HepG2 (cell line): ENCODE data around the gene ITCH. TPM values are rescaled to one million over a fixed set of nuclear protein-coding genes. Genes with fewer than 3 reads are reported as not detected.
"Not testable (repeated sequence)": the region's sequence is repeated elsewhere in the genome, so short reads cannot be mapped to it uniquely, and the experiment has no call there.

ENCODE experiments used
- ARID5B ChIP-seq: IDR thresholded peaks from 2 replicates; pipeline ENCODE4 v1.4.0; 2020; ENCODE audit warnings: mild to moderate bottlenecking, missing genetic modification reagents
- ATF7 ChIP-seq, 2 experiments: fragments of 450-650 bp in 1 of 2; sonication (generic) in 1 of 2; formaldehyde crosslinking in 1 of 2; IDR thresholded peaks; 2 replicates each; pipeline versions ENCODE4 v1.4.0 to v1.6.1; 2016 to 2020; ENCODE audit warnings: antibody characterized with exemption in 1 of 2, mild to moderate bottlenecking in 1 of 2, missing genetic modification reagents in 1 of 2
- CBX1 ChIP-seq: IDR thresholded peaks from one replicate; pipeline ENCODE4 v1.6.1; 2016; ENCODE audit warnings: antibody characterized with exemption, low read depth
- FOSL2 ChIP-seq: sonication (generic); formaldehyde crosslinking; IDR thresholded peaks from 2 replicates; pipeline ENCODE4 v1.4.0; 2020; ENCODE audit warnings: missing genetic modification reagents
- GFI1 ChIP-seq: sonication (generic); formaldehyde crosslinking; IDR thresholded peaks from 2 replicates; pipeline ENCODE4 v1.5.0; 2020; ENCODE audit warnings: missing genetic modification reagents, mild to moderate bottlenecking, borderline replicate concordance
- KDM1A ChIP-seq: IDR thresholded peaks from 2 replicates; pipeline ENCODE4 v1.6.1; 2016; ENCODE audit warnings: missing compliant biosample characterization
- MEF2D ChIP-seq: sonication (generic); formaldehyde crosslinking; IDR thresholded peaks from 2 replicates; pipeline ENCODE4 v1.5.1; 2020; ENCODE audit warnings: mild to moderate bottlenecking, missing genetic modification reagents
- POGZ ChIP-seq: sonication (generic); formaldehyde crosslinking; IDR thresholded peaks from 2 replicates; pipeline ENCODE4 v1.4.0; 2020; ENCODE audit warnings: mild to moderate bottlenecking, missing genetic modification reagents
- RXRB ChIP-seq: IDR thresholded peaks from 2 replicates; pipeline ENCODE4 v1.6.1; 2016; ENCODE audit warnings: borderline replicate concordance, missing genetic modification reagents, missing compliant biosample characterization
- SAP130 ChIP-seq: IDR thresholded peaks from 2 replicates; pipeline ENCODE4 v1.6.1; 2016; ENCODE audit warnings: low read depth
- SKI ChIP-seq: fragments of 450-650 bp; IDR thresholded peaks from one replicate; pipeline ENCODE4 v1.6.1; 2018; ENCODE audit warnings: mild to moderate bottlenecking; ENCODE audit not compliant: partially characterized antibody
- TBX2 ChIP-seq: sonication (generic); formaldehyde crosslinking; IDR thresholded peaks from 2 replicates; pipeline ENCODE4 v1.5.0; 2020; ENCODE audit warnings: missing genetic modification reagents, mild to moderate bottlenecking, borderline replicate concordance
- ZBTB7B ChIP-seq: sonication (generic); formaldehyde crosslinking; IDR thresholded peaks from 2 replicates; pipeline ENCODE4 v1.4.0; 2020; ENCODE audit warnings: missing genetic modification reagents
- ZNF276 ChIP-seq: sonication (generic); formaldehyde crosslinking; IDR thresholded peaks from 2 replicates; pipeline ENCODE4 v1.4.0; 2020; ENCODE audit warnings: mild to moderate bottlenecking, low read depth, missing genetic modification reagents
- ZNF292 ChIP-seq: sonication (generic); formaldehyde crosslinking; IDR thresholded peaks from 2 replicates; pipeline ENCODE4 v1.8.1; 2022; ENCODE audit warnings: mild to moderate bottlenecking, low read depth, missing genetic modification reagents, borderline replicate concordance
- ZNF3 ChIP-seq: IDR thresholded peaks from 2 replicates; pipeline ENCODE4 v1.7.0; 2017; ENCODE audit warnings: inconsistent platforms
- ZNF441 ChIP-seq: sonication (generic); formaldehyde crosslinking; IDR thresholded peaks from 2 replicates; pipeline ENCODE4 v1.7.0; 2021; ENCODE audit warnings: missing genetic modification reagents, borderline replicate concordance
- ZNF556 ChIP-seq: sonication (generic); formaldehyde crosslinking; IDR thresholded peaks from 2 replicates; pipeline ENCODE4 v1.4.0; 2020; ENCODE audit warnings: mild to moderate bottlenecking, missing genetic modification reagents, borderline replicate concordance
- ZNF747 ChIP-seq: sonication (generic); formaldehyde crosslinking; IDR thresholded peaks from 2 replicates; pipeline ENCODE4 v1.8.1; 2023; ENCODE audit warnings: missing genetic modification reagents, mild to moderate bottlenecking, borderline replicate concordance
- ZNF777 ChIP-seq: sonication (generic); formaldehyde crosslinking; IDR thresholded peaks from 2 replicates; pipeline ENCODE4 v1.4.0; 2020; ENCODE audit warnings: missing genetic modification reagents
- polyA plus RNA-seq, 8 experiments: library from polyadenylated mRNA; depleted of rRNA in 3 of 8; stranded (reverse) in 7 of 8; unstranded in 1 of 8; fragments of >200 nt; fragmentation: Illumina TruSeq in 4 of 8; extraction: Trizol in 4 of 8; gene quantifications; 2 replicates each; pipeline versions ENCODE4 v1.2.1 to v1.2.3, GENCODE V29; 2011 to 2016; ENCODE audit warnings: low read depth in 4 of 8, missing spikeins in 1 of 8, mixed read lengths in 1 of 8; ENCODE audit not compliant: insufficient read depth in 1 of 8
- total RNA-seq, 5 experiments: library from RNA; depleted of rRNA; stranded (reverse); fragments of >200 nt; fragmentation: Illumina TruSeq; extraction: Trizol; gene quantifications; 2 replicates each; pipeline ENCODE4 v1.2.3, GENCODE V29; 2016; ENCODE audit warnings: low read depth in 1 of 5
- TF ChIP-seq, protein P1 (sequence below): IDR thresholded peaks from 2 replicates; pipeline ENCODE4 v1.6.1; 2016; ENCODE audit warnings: low read depth, borderline replicate concordance
- TF ChIP-seq, protein P2 (sequence below): sonication (generic); formaldehyde crosslinking; IDR thresholded peaks from 2 replicates; pipeline ENCODE4 v1.4.0; 2020; ENCODE audit warnings: missing genetic modification reagents

ITCH gene
- total and polyA plus RNA-seq, 2 of the 13 experiments (the other 11 are each of a cell fraction or from before 2014, with no cell fraction given) = 20.5 to 112 TPM

DNA sequence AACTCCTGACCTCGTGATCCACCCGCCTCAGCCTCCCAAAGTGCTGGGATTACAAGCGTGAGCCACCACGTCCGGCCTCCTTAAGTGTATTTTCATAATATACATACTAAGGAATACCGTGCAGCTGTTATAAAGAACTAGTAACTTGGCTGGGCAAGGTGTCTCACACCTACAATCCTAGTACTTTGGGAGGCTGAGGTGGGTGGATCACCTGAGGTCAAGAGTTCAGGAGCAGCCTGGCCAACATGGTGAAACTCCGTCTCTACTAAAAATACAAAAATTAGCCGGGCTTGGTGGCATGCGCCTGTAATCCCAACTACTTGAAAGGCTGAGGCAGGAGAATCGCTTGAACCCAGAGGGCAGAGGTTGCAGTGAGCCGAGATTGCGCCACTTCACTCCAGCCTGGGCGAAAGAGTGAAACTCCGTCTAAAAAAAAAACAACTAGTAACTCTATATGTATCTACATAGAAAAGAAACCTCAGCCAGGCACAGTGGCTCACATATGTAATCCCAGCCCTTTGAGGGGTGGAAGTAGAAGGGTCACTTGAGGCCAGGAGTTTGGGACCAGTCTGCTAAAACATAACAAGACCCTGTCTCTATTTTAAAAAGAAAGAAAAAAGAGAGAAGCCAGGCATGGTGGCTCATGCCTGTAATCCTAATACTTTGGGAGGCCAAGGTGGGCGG, 32.1 kb upstream of the ITCH start (continued):
- TF ChIP-seq MEF2D = peak; percentile 63
- TF ChIP-seq, protein P1, sequence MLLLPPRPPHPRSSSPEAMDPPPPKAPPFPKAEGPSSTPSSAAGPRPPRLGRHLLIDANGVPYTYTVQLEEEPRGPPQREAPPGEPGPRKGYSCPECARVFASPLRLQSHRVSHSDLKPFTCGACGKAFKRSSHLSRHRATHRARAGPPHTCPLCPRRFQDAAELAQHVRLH (CRISPR knock-in tag) = peak; percentile 19; the same call in 1 of the 2 replicates
- peak; percentile 5; the same call in 1 of the 2 replicates for TF ChIP-seq KDM1A
- peak; percentile 66 for TF ChIP-seq SAP130 (CRISPR knock-in tag)
- peak; percentile 65; the same call in 1 of the 2 replicates for TF ChIP-seq ZNF777
- peak; percentile 99 for TF ChIP-seq ZNF441 (CRISPR knock-in tag)
- TF ChIP-seq POGZ (CRISPR knock-in tag) = peak; percentile 45; the same call in 1 of the 2 replicates
- TF ChIP-seq ZNF292 = peak; percentile 90
- TF ChIP-seq, protein P2, sequence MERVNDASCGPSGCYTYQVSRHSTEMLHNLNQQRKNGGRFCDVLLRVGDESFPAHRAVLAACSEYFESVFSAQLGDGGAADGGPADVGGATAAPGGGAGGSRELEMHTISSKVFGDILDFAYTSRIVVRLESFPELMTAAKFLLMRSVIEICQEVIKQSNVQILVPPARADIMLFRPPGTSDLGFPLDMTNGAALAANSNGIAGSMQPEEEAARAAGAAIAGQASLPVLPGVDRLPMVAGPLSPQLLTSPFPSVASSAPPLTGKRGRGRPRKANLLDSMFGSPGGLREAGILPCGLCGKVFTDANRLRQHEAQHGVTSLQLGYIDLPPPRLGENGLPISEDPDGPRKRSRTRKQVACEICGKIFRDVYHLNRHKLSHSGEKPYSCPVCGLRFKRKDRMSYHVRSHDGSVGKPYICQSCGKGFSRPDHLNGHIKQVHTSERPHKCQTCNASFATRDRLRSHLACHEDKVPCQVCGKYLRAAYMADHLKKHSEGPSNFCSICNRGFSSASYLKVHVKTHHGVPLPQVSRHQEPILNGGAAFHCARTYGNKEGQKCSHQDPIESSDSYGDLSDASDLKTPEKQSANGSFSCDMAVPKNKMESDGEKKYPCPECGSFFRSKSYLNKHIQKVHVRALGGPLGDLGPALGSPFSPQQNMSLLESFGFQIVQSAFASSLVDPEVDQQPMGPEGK (CRISPR knock-in tag) = 0 out of 2 replicates have a peak, but pooled peaks have one; percentile 20
- TF ChIP-seq FOSL2 (CRISPR knock-in tag) = peak; percentile 41; the same call in 1 of the 2 replicates
- TF ChIP-seq SKI = peak; percentile 55
- TF ChIP-seq RXRB (CRISPR knock-in tag) = peak; percentile 54
- TF ChIP-seq ZNF747 = 0 out of 2 replicates have a peak, but pooled peaks have one; percentile 57
- 0 out of 2 replicates have a peak, but pooled peaks have one; percentile 14 for TF ChIP-seq ZNF276 (CRISPR knock-in tag)
- TF ChIP-seq TBX2 (CRISPR knock-in tag) = peak; percentile 60; the same call in 1 of the 2 replicates
- peak; percentile 86 for TF ChIP-seq GFI1
- 0 out of 2 replicates have a peak, but pooled peaks have one; percentile 27 for TF ChIP-seq ZNF3
- TF ChIP-seq ARID5B (CRISPR knock-in tag) = peak; percentile 84; the same call in 1 of the 2 replicates
- peak; percentile 24; the same call in 1 of the 2 replicates for TF ChIP-seq ZBTB7B (CRISPR knock-in tag)
- TF ChIP-seq ATF7 (IDR thresholded peaks at IDR 0.05) = not testable (repeated sequence)
- 0 out of 2 replicates have a peak, but pooled peaks have one; percentile 11 for TF ChIP-seq ATF7 (CRISPR knock-in tag; IDR thresholded peaks at IDR 0.05)
- TF ChIP-seq ZNF556 (CRISPR knock-in tag) = peak; percentile 92; the same call in 1 of the 2 replicates
- TF ChIP-seq CBX1 = peak; percentile 62
